Calu3 (cell line): ENCODE data around the gene MRPS5. TPM values are rescaled to one million over a fixed set of nuclear protein-coding genes. Genes with fewer than 3 reads are reported as not detected.

ENCODE experiments used
- BruUV-seq: library from RNA; stranded (reverse); fragments of 400-500 nt; replicated peaks from 2 replicates; lab custom pipeline; 2021; lab: Mats Ljungman, UMichigan
- CTCF ChIA-PET: fragments of 300-600 bp; sonication (Branson Sonifier 250); formaldehyde crosslinking; loops from one replicate; lab custom pipeline; 2022; ENCODE audit warnings: antibody characterized with exemption; lab: Charles Lee
- DNase-seq: peaks from one replicate; pipeline ENCODE4 v3.0.0; 2022
- H3K27ac Mint-ChIP-seq: one replicate; pipeline ENCODE4 v1.8.0; 2022; ENCODE audit warnings: mixed read lengths; ENCODE audit not compliant: unreplicated experiment
- H3K27me3 Mint-ChIP-seq: one replicate; pipeline ENCODE4 v1.8.0; 2022; ENCODE audit warnings: mixed read lengths; ENCODE audit not compliant: unreplicated experiment
- H3K36me3 Mint-ChIP-seq: one replicate; pipeline ENCODE4 v1.8.0; 2022; ENCODE audit warnings: mild to moderate bottlenecking, moderate library complexity, mixed read lengths; ENCODE audit not compliant: insufficient read depth, unreplicated experiment
- H3K4me1 Mint-ChIP-seq: one replicate; pipeline ENCODE4 v1.8.0; 2022; ENCODE audit warnings: mild to moderate bottlenecking, low read depth, mixed read lengths; ENCODE audit not compliant: unreplicated experiment
- H3K4me3 Mint-ChIP-seq: one replicate; pipeline ENCODE4 v1.8.0; 2022; ENCODE audit warnings: mild to moderate bottlenecking, low read depth, moderate library complexity, mixed read lengths; ENCODE audit not compliant: unreplicated experiment
- H3K9me3 Mint-ChIP-seq: one replicate; pipeline ENCODE4 v1.8.0; 2022; ENCODE audit warnings: low read depth, mixed read lengths; ENCODE audit not compliant: unreplicated experiment
- intact Hi-C: fragments of 100-400 bp; cut with micrococcal nuclease; formaldehyde crosslinking; loops from one replicate; pipeline ENCODE4 v1.10.0; 2022; ENCODE audit not compliant: unreplicated experiment
- total RNA-seq: library from RNA; stranded (reverse); gene quantifications from 2 replicates; pipeline ENCODE4 v1.2.3, GENCODE V29; 2022
- TF ChIP-seq, protein P1 (sequence below): fragments of 200-600 bp; IDR thresholded peaks from one replicate; pipeline ENCODE4 v1.8.0; 2022; ENCODE audit warnings: antibody characterized with exemption; ENCODE audit not compliant: unreplicated experiment

Gene MRPS5
- total RNA-seq, 1 experiment from 2014 or later: 71.5 TPM

GRCh38 chr2:95149397-95149984 is 27.9 kb upstream of the MRPS5 start:
- no peak for DNase-seq
- intact Hi-C loops: no loop called here
- no peak overlapping the region for H3K27ac Mint-ChIP-seq
- peaks cover 29% of the 10 kb centered on the region for H3K9me3 Mint-ChIP-seq
- H3K36me3 Mint-ChIP-seq: peaks cover 12% of the 10 kb centered on the region
- no TSS peak for BruUV-seq
- CTCF ChIA-PET: no interaction called here
- no peaks in the 10 kb centered on the region for H3K27me3 Mint-ChIP-seq
- no peak overlapping the region for H3K4me3 Mint-ChIP-seq
- H3K4me1 Mint-ChIP-seq: no peaks in the 10 kb centered on the region
- TF ChIP-seq, protein P1, sequence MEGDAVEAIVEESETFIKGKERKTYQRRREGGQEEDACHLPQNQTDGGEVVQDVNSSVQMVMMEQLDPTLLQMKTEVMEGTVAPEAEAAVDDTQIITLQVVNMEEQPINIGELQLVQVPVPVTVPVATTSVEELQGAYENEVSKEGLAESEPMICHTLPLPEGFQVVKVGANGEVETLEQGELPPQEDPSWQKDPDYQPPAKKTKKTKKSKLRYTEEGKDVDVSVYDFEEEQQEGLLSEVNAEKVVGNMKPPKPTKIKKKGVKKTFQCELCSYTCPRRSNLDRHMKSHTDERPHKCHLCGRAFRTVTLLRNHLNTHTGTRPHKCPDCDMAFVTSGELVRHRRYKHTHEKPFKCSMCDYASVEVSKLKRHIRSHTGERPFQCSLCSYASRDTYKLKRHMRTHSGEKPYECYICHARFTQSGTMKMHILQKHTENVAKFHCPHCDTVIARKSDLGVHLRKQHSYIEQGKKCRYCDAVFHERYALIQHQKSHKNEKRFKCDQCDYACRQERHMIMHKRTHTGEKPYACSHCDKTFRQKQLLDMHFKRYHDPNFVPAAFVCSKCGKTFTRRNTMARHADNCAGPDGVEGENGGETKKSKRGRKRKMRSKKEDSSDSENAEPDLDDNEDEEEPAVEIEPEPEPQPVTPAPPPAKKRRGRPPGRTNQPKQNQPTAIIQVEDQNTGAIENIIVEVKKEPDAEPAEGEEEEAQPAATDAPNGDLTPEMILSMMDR: no peak

DNA sequence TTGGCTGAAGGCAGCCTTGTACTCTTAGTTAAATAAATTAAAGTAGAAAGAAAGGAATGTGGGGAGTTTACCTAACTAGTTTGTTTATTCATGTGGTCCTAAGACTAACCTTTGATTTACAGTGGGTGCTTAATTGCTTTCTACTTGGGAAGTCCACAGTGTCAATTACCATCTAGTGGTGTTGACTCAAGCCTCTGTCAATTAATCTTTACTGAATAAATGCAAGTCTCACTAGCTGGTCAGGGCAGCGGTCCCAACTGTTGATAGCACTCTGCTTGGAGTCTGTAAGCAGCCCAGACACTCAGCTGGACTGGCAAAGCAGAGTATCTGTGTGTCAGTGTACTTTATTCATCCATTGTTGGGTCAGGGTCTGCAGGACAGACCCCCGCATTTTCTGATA is 22.2 kb upstream of the MRPS5 start:
- no peak for DNase-seq
- TF ChIP-seq, protein P1: no peak
- Mint-ChIP-seq H3K36me3 (no peaks in the 10 kb centered on the region), H3K4me1 (no peaks in the 10 kb centered on the region), H3K4me3 (no peak overlapping the region), H3K9me3 (peaks cover 21% of the 10 kb centered on the region), H3K27me3 (no peaks in the 10 kb centered on the region), H3K27ac (no peak overlapping the region)
- BruUV-seq: no TSS peak
- CTCF ChIA-PET: no interaction called here
- intact Hi-C loops: no loop called here

- no TSS peak for BruUV-seq
- no peaks in the 10 kb centered on the region for H3K36me3 Mint-ChIP-seq
- H3K4me1 Mint-ChIP-seq: no peaks in the 10 kb centered on the region
- TF ChIP-seq, protein P1: no peak
- no peaks in the 10 kb centered on the region for H3K27me3 Mint-ChIP-seq
- H3K27ac Mint-ChIP-seq: no peak overlapping the region
- intact Hi-C loops: no loop called here
- no peak overlapping the region for H3K4me3 Mint-ChIP-seq
- H3K9me3 Mint-ChIP-seq: peaks cover 18% of the 10 kb centered on the region
- no peak for DNase-seq
- CTCF ChIA-PET: no interaction called here
Observed at GRCh38 chr2:95138702-95139101, 17.1 kb upstream of the MRPS5 start.

GRCh38 chr2:95122197-95122551 is 566 bp upstream of the MRPS5 start:
- TF ChIP-seq, protein P1: no peak
- Mint-ChIP-seq H3K9me3 (no peaks in the 10 kb centered on the region), H3K27me3 (no peaks in the 10 kb centered on the region), H3K4me3 (peak overlapping the region; percentile 85), H3K36me3 (peaks cover 32% of the 10 kb centered on the region), H3K27ac (no peak overlapping the region), H3K4me1 (peaks cover 17% of the 10 kb centered on the region)
- BruUV-seq: no TSS peak
- no peak for DNase-seq
- CTCF ChIA-PET: interaction anchor here (0.7 to 1.2 kb wide), 3 partner anchors 37 to 193 kb away, joined by 3 to 7 read pairs (median 3); partner anchors contain the start of genes ZNF2 and ZNF514
- intact Hi-C loops: loop anchor here (5.0 kb wide), 1 partner anchor 85 kb away; the partner anchor contains the start of gene ZNF892
